B cell (primary cell): ENCODE results near the gene SLC2A11.

ENCODE experiments used
- CTCF ChIP-seq: fragments of 200-600 bp; IDR thresholded peaks from one replicate; pipeline ENCODE4 v1.8.0; 2022; ENCODE audit warnings: antibody characterized with exemption, mild to moderate bottlenecking
- EZH2 ChIP-seq: IDR thresholded peaks from 2 replicates; pipeline ENCODE4 v1.6.1; 2012; ENCODE audit warnings: borderline replicate concordance, low read depth, mild to moderate bottlenecking, moderate library complexity, low read length; ENCODE audit not compliant: insufficient read depth, poor library complexity, severe bottlenecking

GRCh38 chr22:23868580-23868979, 10.9 kb downstream of the SLC2A11 start:
- no peak for TF ChIP-seq CTCF
- TF ChIP-seq EZH2: no peak
